ENCODE data around the gene TACR1.

Gene TACR1

GRCh38 chr2:75090770-75091515, 108.4 kb downstream of the TACR1 start:
- DNase-seq (ENCODE audit: low spot score) (no peak), ATAC-seq (ENCODE audit: low read depth) (no peak)
- Histone ChIP-seq H3K27me3 (ENCODE audit: insufficient read depth, poor library complexity, severe bottlenecking) (no peaks in the 10 kb centered on the region), H3K9me3 (ENCODE audit: severe bottlenecking) (no peaks in the 10 kb centered on the region), H3K4me3 (ENCODE audit: severe bottlenecking) (no peak overlapping the region), H3K27ac (ENCODE audit: poor library complexity, severe bottlenecking) (no peak overlapping the region), H3K36me3 (ENCODE audit: low read depth) (no peaks in the 10 kb centered on the region), H3K4me1 (ENCODE audit: insufficient read depth, poor library complexity, severe bottlenecking) (no peaks in the 10 kb centered on the region)
- TF ChIP-seq, protein P1, sequence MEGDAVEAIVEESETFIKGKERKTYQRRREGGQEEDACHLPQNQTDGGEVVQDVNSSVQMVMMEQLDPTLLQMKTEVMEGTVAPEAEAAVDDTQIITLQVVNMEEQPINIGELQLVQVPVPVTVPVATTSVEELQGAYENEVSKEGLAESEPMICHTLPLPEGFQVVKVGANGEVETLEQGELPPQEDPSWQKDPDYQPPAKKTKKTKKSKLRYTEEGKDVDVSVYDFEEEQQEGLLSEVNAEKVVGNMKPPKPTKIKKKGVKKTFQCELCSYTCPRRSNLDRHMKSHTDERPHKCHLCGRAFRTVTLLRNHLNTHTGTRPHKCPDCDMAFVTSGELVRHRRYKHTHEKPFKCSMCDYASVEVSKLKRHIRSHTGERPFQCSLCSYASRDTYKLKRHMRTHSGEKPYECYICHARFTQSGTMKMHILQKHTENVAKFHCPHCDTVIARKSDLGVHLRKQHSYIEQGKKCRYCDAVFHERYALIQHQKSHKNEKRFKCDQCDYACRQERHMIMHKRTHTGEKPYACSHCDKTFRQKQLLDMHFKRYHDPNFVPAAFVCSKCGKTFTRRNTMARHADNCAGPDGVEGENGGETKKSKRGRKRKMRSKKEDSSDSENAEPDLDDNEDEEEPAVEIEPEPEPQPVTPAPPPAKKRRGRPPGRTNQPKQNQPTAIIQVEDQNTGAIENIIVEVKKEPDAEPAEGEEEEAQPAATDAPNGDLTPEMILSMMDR (IDR thresholded peaks at IDR 0.05; ENCODE audit: poor library complexity, severe bottlenecking): no peak

DNA sequence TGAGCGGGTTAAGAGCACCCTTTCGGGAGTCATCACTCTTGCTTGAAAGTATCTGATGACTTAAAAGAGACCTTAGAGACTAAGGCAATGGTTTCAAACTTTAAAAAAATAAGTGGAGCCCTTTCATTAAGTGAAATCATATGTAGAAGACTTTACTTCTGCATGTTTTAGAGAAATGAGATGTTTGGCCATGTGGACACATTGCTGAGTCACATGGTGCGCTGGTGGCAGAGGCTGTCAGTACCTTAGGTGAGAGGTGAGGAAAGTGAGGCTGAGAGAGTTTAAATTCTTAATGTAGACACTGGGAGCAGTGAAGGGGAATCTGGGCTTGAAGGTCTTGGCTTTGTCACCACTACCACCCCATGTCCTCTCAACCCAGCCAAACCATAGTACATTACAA, 109.8 kb downstream of the TACR1 start:
- Histone ChIP-seq H3K9me3 (ENCODE audit: severe bottlenecking) (no peaks in the 10 kb centered on the region), H3K27me3 (ENCODE audit: insufficient read depth, poor library complexity, severe bottlenecking) (no peaks in the 10 kb centered on the region), H3K36me3 (ENCODE audit: low read depth) (no peaks in the 10 kb centered on the region), H3K27ac (ENCODE audit: poor library complexity, severe bottlenecking) (no peak overlapping the region), H3K4me3 (ENCODE audit: severe bottlenecking) (no peak overlapping the region), H3K4me1 (ENCODE audit: insufficient read depth, poor library complexity, severe bottlenecking) (no peaks in the 10 kb centered on the region)
- TF ChIP-seq, protein P1 (IDR thresholded peaks at IDR 0.05; ENCODE audit: poor library complexity, severe bottlenecking): no peak
- DNase-seq (ENCODE audit: low spot score): no peak
- no peak for ATAC-seq (ENCODE audit: low read depth)

- Histone ChIP-seq H3K4me1 (ENCODE audit: insufficient read depth, poor library complexity, severe bottlenecking) (no peaks in the 10 kb centered on the region), H3K36me3 (ENCODE audit: low read depth) (no peaks in the 10 kb centered on the region), H3K4me3 (ENCODE audit: severe bottlenecking) (no peak overlapping the region), H3K27me3 (ENCODE audit: insufficient read depth, poor library complexity, severe bottlenecking) (no peaks in the 10 kb centered on the region), H3K27ac (ENCODE audit: poor library complexity, severe bottlenecking) (no peak overlapping the region), H3K9me3 (ENCODE audit: severe bottlenecking) (no peaks in the 10 kb centered on the region)
- TF ChIP-seq, protein P1 (IDR thresholded peaks at IDR 0.05; ENCODE audit: poor library complexity, severe bottlenecking): no peak
- ATAC-seq (ENCODE audit: low read depth) (no peak), DNase-seq (ENCODE audit: low spot score) (no peak)
These were observed 110.5 kb downstream of the TACR1 start for GRCh38 chr2:75088791-75089190.

- no peak for DNase-seq (ENCODE audit: low spot score)
- no peaks in the 10 kb centered on the region for H3K36me3 ChIP-seq (ENCODE audit: low read depth)
- H3K9me3 ChIP-seq (ENCODE audit: severe bottlenecking): no peaks in the 10 kb centered on the region
- TF ChIP-seq, protein P1 (IDR thresholded peaks at IDR 0.05; ENCODE audit: poor library complexity, severe bottlenecking): no peak
- no peak for ATAC-seq (ENCODE audit: low read depth)
- no peak overlapping the region for H3K4me3 ChIP-seq (ENCODE audit: severe bottlenecking)
- H3K27me3 ChIP-seq (ENCODE audit: insufficient read depth, poor library complexity, severe bottlenecking): no peaks in the 10 kb centered on the region
- no peaks in the 10 kb centered on the region for H3K4me1 ChIP-seq (ENCODE audit: insufficient read depth, poor library complexity, severe bottlenecking)
- H3K27ac ChIP-seq (ENCODE audit: poor library complexity, severe bottlenecking): no peak overlapping the region
These were observed 111.6 kb downstream of the TACR1 start for GRCh38 chr2:75087736-75088135.

GRCh38 chr2:75079575-75079974, 119.7 kb downstream of the TACR1 start:
- no peaks in the 10 kb centered on the region for H3K9me3 ChIP-seq (ENCODE audit: severe bottlenecking)
- TF ChIP-seq, protein P1 (IDR thresholded peaks at IDR 0.05; ENCODE audit: poor library complexity, severe bottlenecking): no peak
- H3K36me3 ChIP-seq (ENCODE audit: low read depth): no peaks in the 10 kb centered on the region
- no peaks in the 10 kb centered on the region for H3K27me3 ChIP-seq (ENCODE audit: insufficient read depth, poor library complexity, severe bottlenecking)
- no peak overlapping the region for H3K4me3 ChIP-seq (ENCODE audit: severe bottlenecking)
- ATAC-seq (ENCODE audit: low read depth) (no peak), DNase-seq (ENCODE audit: low spot score) (no peak)
- H3K27ac ChIP-seq (ENCODE audit: poor library complexity, severe bottlenecking): no peak overlapping the region
- H3K4me1 ChIP-seq (ENCODE audit: insufficient read depth, poor library complexity, severe bottlenecking): no peaks in the 10 kb centered on the region
